ENCODE measurements around the gene ARG1.

- TF ChIP-seq CTCF (IDR thresholded peaks at IDR 0.05) (no peak), POLR2A (IDR thresholded peaks at IDR 0.05) (no peak)
Measured at GRCh38 chr6:131586543-131586942, 13.5 kb downstream of the ARG1 start.

All from thyroid gland (tissue), 4 donors.